HG03045 (cell line): Measurements from ENCODE around the gene CSMD2.

ENCODE experiments used
- ATAC-seq: cut with Tn5 transposase; IDR thresholded peaks from one replicate; pipeline ENCODE4 v1.9.1; 2021; ENCODE audit warnings: mild to moderate bottlenecking, moderate library complexity; ENCODE audit not compliant: unreplicated experiment

CSMD2 gene

GRCh38 chr1:33875862-33876261 is 289.2 kb downstream of the CSMD2 start:
- ATAC-seq: no peak

GRCh38 chr1:33874636-33875035 is 290.4 kb downstream of the CSMD2 start:
- ATAC-seq: no peak

DNA sequence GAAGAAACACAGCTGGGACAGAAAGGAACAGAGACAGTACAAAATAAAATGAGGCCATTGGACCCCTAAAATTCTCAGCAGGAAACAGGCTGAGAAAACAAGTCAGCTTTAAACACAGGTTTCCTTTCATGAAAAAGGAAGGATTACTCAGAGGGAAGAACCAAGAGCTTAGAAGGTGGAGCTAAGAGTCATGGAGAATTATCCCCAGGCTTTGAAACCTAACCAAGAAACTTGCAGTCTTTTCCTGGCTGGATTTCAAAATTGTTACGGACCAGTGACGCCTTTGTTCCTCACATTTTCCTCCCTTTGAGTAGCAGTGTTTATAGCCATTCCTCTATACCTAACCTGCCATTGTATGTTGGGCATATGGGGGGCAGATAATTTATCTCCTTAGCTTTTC is 292.3 kb downstream of the CSMD2 start:
- ATAC-seq: no peak

GRCh38 chr1:33872275-33872674 is 292.8 kb downstream of the CSMD2 start:
- ATAC-seq: no peak

- ATAC-seq: no peak
Observed at GRCh38 chr1:33867684-33868083, 297.3 kb downstream of the CSMD2 start.

DNA sequence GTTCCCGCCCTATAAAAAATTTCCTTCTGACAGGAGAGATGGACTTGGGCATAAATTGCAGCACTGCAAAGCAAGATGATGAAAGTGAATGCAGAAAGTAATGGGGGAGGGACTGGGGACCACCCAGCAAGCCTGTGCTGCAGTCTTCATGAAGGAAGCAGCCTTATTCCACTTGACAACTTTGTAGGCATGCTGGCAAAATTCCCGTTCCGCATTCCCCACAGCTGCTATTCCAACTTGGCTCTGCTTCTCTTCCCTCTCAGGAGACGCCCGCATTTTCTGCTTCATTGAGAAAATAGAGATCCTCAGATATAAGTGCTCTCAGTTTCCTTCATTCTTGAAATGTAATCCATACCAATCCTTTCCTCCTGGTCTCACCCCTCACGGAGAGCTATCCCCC is 298.7 kb downstream of the CSMD2 start:
- ATAC-seq: no peak

DNA sequence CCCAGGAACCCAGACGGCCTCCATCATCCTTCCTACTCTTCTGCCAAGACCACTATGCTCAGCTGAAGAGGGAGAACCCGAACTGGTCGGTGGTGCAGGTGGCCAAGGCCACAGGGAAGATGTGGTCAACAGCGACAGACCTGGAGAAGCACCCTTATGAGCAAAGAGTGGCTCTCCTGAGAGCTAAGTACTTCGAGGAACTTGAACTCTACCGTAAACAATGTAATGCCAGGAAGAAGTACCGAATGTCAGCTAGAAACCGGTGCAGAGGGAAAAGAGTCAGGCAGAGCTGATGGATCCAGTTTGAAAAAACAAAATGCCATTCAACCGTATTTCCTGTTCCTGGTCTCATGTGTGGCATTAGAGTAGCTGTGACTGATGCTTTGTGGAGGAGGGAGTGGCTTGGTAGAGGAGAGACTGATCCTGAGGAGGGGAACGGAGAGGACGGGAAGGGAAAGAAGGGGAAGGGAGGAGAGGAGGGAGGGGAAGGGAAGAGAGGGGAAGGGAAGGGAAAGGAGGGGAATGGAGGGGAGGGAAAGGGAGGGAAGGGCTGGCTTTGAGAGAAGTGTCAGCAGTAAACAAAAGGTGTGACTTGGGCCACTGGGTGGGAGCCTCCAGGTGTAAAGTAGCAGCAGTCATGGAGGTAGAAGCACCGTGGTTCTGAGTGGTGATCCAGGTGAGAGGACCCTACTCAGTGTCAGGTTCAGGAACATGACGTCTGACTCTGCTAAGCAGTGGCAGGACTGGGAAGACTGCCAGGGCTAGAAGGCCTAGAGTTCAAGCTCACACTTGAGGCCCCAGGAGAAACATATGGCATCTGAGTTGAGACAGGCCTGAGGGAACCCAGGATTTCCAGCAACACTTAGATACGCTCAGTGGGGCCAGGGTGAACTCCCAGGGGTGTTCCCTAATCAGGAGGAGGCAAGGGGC is 300.3 kb downstream of the CSMD2 start:
- ATAC-seq: no peak

DNA sequence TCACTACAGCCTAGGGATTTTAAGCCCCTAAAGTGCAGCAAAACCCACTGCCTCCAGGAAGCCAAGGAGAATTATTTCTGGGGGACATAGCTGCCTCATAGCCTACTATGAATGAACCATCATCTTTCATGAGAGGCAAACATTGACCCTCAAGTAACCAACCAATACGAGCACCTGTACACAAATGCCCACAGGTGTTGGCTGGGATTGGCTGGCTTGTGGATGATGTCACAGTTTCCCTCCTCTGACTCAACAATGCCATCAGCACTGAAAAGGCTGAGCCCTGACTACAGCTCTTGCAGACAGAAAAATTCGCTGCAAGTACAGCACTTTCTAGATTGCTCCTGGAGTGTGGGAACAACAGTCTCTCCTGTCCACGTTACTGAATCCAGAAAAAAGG is 301.3 kb downstream of the CSMD2 start, which contains the start of gene HMGB4:
HMGB4 (plus strand) TSS at position 301 of the 400 bp plus-strand sequence. CDS start 113 bp downstream, outside the sequence.
- ATAC-seq: no peak

DNA sequence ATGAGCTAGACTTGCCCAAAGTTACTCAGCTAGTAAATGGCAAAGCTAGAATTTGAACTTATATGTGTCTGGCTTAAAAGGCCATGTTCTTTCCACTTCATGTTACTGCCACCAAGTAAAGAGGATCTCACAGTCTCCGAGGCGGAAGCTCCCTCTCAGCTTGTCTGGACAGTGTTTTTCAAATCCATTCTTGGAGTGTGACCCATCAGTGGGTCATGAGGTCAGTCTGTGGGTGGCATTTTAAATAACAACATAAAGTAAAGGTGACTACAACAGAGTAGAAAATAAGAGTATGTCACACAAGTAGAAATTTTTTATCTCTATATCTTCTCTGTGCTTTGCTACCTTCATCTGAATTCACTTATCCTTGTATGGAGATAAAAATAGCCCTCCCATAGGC is 304.4 kb downstream of the CSMD2 start:
- no peak for ATAC-seq

DNA sequence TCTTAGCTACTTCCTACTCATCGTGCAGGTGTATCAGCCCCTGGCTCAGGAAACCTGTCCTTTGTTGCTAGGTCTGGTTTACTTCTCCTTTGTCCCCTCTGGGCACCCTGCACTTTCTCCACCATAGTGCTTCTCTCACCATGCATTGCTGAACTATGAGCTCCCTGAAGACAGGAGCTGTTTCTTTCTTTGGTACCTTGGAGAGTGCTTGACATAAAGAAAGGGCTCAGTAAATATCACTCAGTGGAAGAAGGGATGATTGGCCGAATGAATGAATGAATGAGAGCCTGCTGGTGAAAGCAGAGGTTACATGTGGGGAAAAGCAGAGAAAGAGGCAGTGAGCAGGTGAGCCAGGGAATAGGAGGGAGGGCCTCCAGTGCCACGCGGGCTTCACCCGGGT is 310.9 kb downstream of the CSMD2 start:
- no peak for ATAC-seq

DNA sequence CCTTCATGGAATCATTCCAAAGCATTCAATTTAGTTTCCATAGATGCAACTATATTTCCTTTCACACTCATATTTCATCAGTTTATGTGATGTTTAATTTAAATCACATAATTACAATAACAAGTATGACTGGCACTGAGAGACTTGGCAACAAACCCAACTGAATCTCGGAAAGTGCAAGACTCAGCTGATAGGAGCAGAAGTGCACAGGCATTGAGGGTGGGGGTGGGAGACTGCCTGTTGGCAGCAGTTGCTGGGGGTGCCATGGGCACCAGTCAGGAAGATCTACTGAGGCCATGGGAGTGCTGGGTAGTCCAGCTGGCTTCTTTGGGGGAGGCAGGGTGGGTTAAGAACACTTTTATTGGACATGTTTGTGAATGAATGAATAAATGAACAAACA is 311.6 kb downstream of the CSMD2 start:
- no peak for ATAC-seq

- ATAC-seq: no peak
Observed at GRCh38 chr1:33852711-33853110, 312.3 kb downstream of the CSMD2 start.

DNA sequence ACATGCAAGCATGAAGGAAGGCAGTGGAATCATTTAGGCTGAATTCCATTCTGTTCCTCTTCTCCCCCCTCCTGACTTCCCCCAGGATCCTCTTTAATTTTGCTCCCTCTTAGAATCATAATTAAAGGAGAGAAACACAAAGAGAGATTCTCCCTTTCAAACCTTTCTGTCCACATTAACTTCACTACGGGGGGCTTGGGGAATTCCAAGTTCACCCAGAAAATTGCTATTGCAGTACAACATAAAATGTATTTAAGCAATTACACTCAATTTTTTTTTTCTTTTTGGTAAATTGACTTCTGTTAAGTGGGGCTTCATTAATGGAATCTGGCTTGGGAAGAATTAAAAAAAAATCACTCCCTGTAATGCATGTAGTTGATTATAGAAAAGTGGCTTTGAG is 314.5 kb downstream of the CSMD2 start:
- ATAC-seq: no peak

DNA sequence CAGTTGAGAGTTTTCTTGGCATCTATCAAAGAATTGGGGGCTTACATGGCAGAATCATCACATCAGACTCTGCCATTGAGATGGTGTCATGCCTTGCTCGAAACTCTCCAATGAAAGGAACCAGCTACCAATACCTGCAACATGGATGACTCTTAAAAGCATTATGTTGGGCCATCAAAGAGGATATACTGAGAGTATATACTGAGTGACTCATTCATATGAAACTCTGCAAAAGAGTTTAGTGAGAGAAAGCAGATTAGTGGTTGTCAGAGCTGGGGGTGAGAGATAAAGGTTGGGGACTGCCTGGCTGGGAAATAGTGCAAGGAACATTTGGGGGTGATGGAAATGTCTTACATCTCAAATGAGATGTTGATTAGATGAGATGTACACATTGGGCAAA is 315.8 kb downstream of the CSMD2 start:
- no peak for ATAC-seq

GRCh38 chr1:33848205-33848937 is 316.7 kb downstream of the CSMD2 start:
- no peak for ATAC-seq

DNA sequence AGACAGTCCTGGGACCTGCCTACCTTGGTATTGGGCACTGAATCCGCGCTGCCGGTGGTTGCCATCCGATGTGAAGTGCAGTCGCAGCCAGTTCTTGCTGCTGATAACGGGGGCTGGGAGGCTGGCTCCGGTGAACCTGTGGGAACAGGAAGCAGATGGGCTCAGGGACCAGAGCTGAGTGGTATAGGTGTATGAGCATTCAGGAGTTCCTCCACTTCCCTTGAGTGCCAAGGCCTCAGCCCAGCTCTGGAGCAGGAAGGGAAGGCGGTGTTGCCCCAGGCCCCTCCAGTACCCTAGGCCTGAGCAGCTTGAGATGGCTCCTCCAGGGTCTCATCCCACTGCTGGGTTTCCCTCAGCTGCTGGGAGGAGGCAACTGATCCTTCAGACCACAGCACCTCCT is 318.2 kb downstream of the CSMD2 start:
- ATAC-seq: no peak

GRCh38 chr1:33844166-33844565 is 320.9 kb downstream of the CSMD2 start:
- ATAC-seq: no peak

GRCh38 chr1:33842348-33842747 is 322.7 kb downstream of the CSMD2 start:
- ATAC-seq: no peak

DNA sequence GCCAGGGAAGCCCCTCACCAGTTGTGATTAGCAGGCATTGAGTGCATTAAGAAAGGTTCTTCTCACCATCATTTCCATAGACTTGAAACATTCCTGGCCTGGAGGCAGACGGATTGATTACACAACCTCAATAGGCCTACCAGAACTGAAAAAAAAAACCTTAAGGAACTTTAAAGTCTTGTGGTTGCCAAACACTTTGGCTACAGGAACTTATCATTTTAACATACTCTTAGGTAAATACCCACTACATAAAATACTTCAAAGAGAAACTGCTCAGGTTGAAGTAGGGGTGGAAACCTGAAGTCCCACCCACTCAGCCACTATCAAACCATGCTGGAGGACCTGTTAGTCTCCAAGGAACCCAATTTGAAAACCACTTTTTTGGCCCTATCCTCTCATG is 323.5 kb downstream of the CSMD2 start:
- no peak for ATAC-seq

DNA sequence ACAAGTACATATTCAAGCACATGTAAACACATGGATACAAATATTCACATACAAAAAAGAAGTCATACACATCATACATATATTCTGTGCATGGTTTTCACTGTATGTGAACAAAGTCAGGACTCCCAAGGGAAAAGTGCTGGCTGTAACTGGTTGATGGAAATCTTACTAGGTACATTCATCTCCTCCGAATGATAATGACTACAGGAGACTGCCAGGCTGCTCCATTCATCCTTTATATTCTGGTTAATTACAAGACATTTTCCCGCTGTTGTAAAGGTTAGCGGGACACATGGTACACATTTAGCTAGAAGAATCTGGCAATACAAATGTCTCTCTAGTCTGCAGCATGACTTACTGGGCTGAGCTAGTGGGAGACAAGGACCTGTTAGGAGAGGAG is 327.4 kb downstream of the CSMD2 start:
- ATAC-seq: no peak

DNA sequence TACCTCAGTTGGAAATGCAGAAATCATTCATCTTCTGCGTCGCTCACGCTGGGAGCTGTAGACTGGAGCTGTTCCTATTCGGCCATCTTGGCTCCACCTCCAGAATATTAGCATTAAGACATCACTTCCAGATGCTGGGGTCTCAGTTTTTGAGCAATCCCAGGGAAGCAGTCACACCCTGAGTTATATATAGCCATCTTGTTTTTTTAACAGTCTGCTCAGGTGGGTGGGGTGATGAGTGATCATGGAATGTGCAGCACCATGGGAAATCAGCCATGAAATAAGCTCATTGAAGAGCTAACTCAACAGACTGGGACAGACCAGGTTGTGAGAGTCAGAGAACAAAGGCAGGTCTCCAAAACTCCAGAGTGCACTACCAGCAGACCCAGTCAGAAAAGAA is 328.1 kb downstream of the CSMD2 start:
- ATAC-seq: no peak

DNA sequence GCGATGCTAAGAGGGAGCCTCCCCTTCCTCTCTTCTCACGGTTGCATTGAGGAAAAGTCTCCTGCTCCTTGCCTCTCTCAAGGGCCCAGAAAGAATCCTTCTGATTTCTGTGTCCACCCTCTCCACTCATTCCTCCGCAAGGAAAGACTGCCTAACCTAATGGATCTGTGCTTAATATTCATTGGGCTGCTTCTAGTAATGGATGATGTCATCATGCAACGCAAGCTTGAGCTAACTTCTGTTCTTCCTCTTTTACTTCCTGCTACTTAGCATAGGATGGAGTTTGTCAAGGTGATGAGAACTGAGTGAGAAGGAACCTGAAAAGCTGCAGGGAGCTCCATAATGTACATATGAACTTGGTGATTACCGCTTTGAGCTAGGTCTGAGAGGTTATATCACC is 336.4 kb downstream of the CSMD2 start:
- ATAC-seq: no peak
